Measurements from ENCODE around the gene HIP1. TPM values are rescaled to one million over a fixed set of nuclear protein-coding genes. Genes with fewer than 3 reads are reported as not detected.
A peak's percentile ranks its signal among the peaks of the same experiment; 100 is the strongest.

The HIP1 gene
- polyA plus RNA-seq, 3 donors = 4.3 to 14.8 (median 5.3) TPM

DNA sequence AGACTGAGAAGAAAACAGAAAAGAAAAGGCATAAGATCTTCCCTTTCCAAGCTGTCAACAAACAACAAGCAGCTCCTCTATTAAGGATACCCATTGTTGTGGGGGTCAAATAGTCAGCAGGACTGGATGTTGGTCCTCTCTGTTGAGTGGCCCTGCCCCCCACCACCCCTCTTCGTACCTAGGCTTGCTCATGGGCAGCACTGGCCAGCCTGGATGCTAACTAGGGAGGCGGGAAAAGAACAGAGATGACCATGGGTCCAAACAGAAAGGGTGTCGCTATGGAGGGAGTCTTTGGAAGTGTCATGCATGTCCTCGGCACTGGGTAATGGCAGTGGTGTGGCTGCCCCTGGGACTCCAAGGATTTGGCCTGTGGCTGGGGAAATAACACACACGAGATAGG is 201.0 kb downstream of the HIP1 start:
- WGBS (ENCODE audit: insufficient coverage) = 95% methylated on average over 3 of the region's 5 CpGs
- peak overlapping the region in 3 of 7 donors; percentile 16 to 80 (median 19) for H3K27ac Mint-ChIP-seq
- H3K9me3 Mint-ChIP-seq = peaks cover 0 to 2% (median 0%) of the 10 kb centered on the region in 7 donors
- TF ChIP-seq, protein P1, sequence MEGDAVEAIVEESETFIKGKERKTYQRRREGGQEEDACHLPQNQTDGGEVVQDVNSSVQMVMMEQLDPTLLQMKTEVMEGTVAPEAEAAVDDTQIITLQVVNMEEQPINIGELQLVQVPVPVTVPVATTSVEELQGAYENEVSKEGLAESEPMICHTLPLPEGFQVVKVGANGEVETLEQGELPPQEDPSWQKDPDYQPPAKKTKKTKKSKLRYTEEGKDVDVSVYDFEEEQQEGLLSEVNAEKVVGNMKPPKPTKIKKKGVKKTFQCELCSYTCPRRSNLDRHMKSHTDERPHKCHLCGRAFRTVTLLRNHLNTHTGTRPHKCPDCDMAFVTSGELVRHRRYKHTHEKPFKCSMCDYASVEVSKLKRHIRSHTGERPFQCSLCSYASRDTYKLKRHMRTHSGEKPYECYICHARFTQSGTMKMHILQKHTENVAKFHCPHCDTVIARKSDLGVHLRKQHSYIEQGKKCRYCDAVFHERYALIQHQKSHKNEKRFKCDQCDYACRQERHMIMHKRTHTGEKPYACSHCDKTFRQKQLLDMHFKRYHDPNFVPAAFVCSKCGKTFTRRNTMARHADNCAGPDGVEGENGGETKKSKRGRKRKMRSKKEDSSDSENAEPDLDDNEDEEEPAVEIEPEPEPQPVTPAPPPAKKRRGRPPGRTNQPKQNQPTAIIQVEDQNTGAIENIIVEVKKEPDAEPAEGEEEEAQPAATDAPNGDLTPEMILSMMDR (IDR thresholded peaks at IDR 0.05) = no peak
- H3K36me3 ChIP-seq (replicated peaks in 1 of 2; ENCODE audit: control insufficient read depth in 1 of 2, insufficient read depth in 2 of 2, low read length in 2 of 2) = peaks cover 43 to 67% of the 10 kb centered on the region in 2 donors
- H2AFZ ChIP-seq (ENCODE audit: insufficient read depth, low read depth, low read length, poor library complexity, severe bottlenecking) = no peak overlapping the region
- no peaks in the 10 kb centered on the region for H3K79me2 ChIP-seq (ENCODE audit: insufficient read depth, low read length)
- no peaks in the 10 kb centered on the region for H3K27me3 ChIP-seq (ENCODE audit: control insufficient read depth in 2 of 2, insufficient read depth in 2 of 2, low read length in 2 of 2)
- H3K9me3 ChIP-seq (replicated peaks in 1 of 2; ENCODE audit: control insufficient read depth in 1 of 2, insufficient read depth in 1 of 2, low read length in 2 of 2) = no peaks in the 10 kb centered on the region
- intact Hi-C loops (cut with micrococcal nuclease) = no loop called here
- no peak overlapping the region for H3K4me2 ChIP-seq (replicated peaks; ENCODE audit: extremely low read depth, low read length, poor library complexity, severe bottlenecking)
- DNase-seq = no peak
- no peak overlapping the region for H3K4me3 Mint-ChIP-seq
- H3K27ac ChIP-seq (ENCODE audit: low read depth in 1 of 2, low read length in 2 of 2) = no peak overlapping the region
- no peaks in the 10 kb centered on the region for H4K20me1 ChIP-seq (ENCODE audit: insufficient read depth, low read length)
- H3K9ac ChIP-seq (ENCODE audit: insufficient read depth, low read length, poor library complexity, severe bottlenecking) = no peak overlapping the region
- H3K36me3 Mint-ChIP-seq = peaks cover 45 to 72% of the 10 kb centered on the region in 2 donors
- peaks cover 18% of the 10 kb centered on the region for H3K4me1 Mint-ChIP-seq
- H3K4me1 ChIP-seq (ENCODE audit: control insufficient read depth in 1 of 2, insufficient read depth in 2 of 2, low read length in 2 of 2) = peaks cover 13 to 14% of the 10 kb centered on the region in 2 donors
- H3K27me3 Mint-ChIP-seq (ENCODE audit: low read depth in 3 of 3) = peaks cover 0 to 3% (median 1%) of the 10 kb centered on the region in 3 donors
- H3K4me3 ChIP-seq (replicated peaks in 1 of 3; ENCODE audit: low read depth in 2 of 3, low read length in 3 of 3) = no peak overlapping the region

DNA sequence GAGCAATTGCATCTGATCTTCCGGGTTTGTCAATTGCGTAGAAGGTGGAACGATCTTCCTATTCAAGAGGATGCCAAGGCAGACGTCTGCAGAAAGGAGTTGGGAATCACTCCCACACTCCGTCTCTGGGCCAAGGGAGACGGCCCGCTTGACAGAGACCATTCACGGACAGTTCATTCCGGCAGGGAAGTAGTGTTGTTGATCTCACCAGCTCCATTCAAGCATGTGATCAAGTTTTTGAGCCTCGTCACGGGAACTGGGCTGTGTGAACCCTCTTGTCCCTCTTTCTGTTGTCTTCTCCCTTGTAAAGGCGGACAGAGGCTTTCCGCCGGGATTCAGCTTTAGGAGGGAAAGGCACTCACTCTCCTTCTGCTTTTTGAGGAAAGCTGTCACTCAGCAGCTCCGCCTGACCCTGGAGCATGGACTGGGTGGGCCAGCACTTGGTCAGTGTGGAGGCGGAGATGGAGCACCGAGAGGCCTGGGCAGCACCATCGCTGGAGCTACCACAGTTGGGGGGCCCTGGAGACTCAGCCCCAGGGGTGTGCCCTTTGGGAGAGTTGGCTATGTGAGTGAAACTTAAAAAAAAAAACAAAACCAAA is 201.7 kb downstream of the HIP1 start:
- Histone ChIP-seq H3K36me3 (replicated peaks in 1 of 2; ENCODE audit: control insufficient read depth in 1 of 2, insufficient read depth in 2 of 2, low read length in 2 of 2) (peaks cover 43 to 61% of the 10 kb centered on the region in 2 donors), H3K4me2 (replicated peaks; ENCODE audit: extremely low read depth, low read length, poor library complexity, severe bottlenecking) (no peak overlapping the region), H3K79me2 (ENCODE audit: insufficient read depth, low read length) (no peaks in the 10 kb centered on the region), H3K4me1 (ENCODE audit: control insufficient read depth in 1 of 2, insufficient read depth in 2 of 2, low read length in 2 of 2) (peaks cover 13 to 14% of the 10 kb centered on the region in 2 donors), H3K9me3 (replicated peaks in 1 of 2; ENCODE audit: control insufficient read depth in 1 of 2, insufficient read depth in 1 of 2, low read length in 2 of 2) (no peaks in the 10 kb centered on the region), H4K20me1 (ENCODE audit: insufficient read depth, low read length) (no peaks in the 10 kb centered on the region), H3K9ac (ENCODE audit: insufficient read depth, low read length, poor library complexity, severe bottlenecking) (no peak overlapping the region), H3K4me3 (replicated peaks in 1 of 3; ENCODE audit: low read depth in 2 of 3, low read length in 3 of 3) (no peak overlapping the region), H3K27me3 (ENCODE audit: control insufficient read depth in 2 of 2, insufficient read depth in 2 of 2, low read length in 2 of 2) (no peaks in the 10 kb centered on the region), H2AFZ (ENCODE audit: insufficient read depth, low read depth, low read length, poor library complexity, severe bottlenecking) (no peak overlapping the region), H3K27ac (ENCODE audit: low read depth in 1 of 2, low read length in 2 of 2) (peak overlapping the region in 1 of 2 donors; percentile 89)
- Mint-ChIP-seq H3K27me3 (ENCODE audit: low read depth in 3 of 3) (peaks cover 0 to 3% (median 0%) of the 10 kb centered on the region in 3 donors), H3K4me3 (no peak overlapping the region), H3K36me3 (peaks cover 45 to 65% of the 10 kb centered on the region in 2 donors), H3K4me1 (peaks cover 18% of the 10 kb centered on the region), H3K27ac (peak overlapping the region in 4 of 7 donors; percentile 15 to 95 (median 29)), H3K9me3 (peaks cover 0 to 2% (median 0%) of the 10 kb centered on the region in 7 donors)
- TF ChIP-seq, protein P1 (IDR thresholded peaks at IDR 0.05) = no peak
- intact Hi-C loops (cut with micrococcal nuclease) = no loop called here
- over 99% methylated on average over 16 of the region's 18 CpGs for WGBS (ENCODE audit: insufficient coverage)
- no peak for DNase-seq
